Measurements from ENCODE around the gene GDF9. TPM values are rescaled to one million over a fixed set of nuclear protein-coding genes. Genes with fewer than 3 reads are reported as not detected.
A peak's percentile ranks its signal among the peaks of the same experiment; 100 is the strongest.

Gene GDF9
- total and polyA plus RNA-seq, 2 experiments from 2014 or later: 0.11 to 0.14 TPM

DNA sequence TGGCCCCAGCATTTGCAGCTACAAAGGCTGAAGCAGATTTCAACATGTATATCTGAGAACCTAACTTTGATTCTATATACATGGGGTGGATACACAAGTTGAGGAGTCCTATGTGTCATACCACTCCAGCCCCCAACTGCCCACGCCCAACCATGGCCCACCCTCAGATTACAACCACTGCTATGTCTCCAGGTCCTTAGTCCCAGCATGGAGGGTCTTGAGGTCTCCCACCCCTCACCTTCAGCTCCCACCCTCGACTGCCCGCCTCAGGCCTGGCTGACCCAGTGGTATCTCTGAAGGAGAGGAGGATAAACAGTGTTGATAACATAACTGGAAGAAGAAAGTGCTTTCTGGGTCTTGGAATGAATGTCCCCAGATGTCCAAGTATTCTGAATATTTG lies 44.9 kb downstream of the GDF9 start (continued):
- TF ChIP-seq, protein P1, sequence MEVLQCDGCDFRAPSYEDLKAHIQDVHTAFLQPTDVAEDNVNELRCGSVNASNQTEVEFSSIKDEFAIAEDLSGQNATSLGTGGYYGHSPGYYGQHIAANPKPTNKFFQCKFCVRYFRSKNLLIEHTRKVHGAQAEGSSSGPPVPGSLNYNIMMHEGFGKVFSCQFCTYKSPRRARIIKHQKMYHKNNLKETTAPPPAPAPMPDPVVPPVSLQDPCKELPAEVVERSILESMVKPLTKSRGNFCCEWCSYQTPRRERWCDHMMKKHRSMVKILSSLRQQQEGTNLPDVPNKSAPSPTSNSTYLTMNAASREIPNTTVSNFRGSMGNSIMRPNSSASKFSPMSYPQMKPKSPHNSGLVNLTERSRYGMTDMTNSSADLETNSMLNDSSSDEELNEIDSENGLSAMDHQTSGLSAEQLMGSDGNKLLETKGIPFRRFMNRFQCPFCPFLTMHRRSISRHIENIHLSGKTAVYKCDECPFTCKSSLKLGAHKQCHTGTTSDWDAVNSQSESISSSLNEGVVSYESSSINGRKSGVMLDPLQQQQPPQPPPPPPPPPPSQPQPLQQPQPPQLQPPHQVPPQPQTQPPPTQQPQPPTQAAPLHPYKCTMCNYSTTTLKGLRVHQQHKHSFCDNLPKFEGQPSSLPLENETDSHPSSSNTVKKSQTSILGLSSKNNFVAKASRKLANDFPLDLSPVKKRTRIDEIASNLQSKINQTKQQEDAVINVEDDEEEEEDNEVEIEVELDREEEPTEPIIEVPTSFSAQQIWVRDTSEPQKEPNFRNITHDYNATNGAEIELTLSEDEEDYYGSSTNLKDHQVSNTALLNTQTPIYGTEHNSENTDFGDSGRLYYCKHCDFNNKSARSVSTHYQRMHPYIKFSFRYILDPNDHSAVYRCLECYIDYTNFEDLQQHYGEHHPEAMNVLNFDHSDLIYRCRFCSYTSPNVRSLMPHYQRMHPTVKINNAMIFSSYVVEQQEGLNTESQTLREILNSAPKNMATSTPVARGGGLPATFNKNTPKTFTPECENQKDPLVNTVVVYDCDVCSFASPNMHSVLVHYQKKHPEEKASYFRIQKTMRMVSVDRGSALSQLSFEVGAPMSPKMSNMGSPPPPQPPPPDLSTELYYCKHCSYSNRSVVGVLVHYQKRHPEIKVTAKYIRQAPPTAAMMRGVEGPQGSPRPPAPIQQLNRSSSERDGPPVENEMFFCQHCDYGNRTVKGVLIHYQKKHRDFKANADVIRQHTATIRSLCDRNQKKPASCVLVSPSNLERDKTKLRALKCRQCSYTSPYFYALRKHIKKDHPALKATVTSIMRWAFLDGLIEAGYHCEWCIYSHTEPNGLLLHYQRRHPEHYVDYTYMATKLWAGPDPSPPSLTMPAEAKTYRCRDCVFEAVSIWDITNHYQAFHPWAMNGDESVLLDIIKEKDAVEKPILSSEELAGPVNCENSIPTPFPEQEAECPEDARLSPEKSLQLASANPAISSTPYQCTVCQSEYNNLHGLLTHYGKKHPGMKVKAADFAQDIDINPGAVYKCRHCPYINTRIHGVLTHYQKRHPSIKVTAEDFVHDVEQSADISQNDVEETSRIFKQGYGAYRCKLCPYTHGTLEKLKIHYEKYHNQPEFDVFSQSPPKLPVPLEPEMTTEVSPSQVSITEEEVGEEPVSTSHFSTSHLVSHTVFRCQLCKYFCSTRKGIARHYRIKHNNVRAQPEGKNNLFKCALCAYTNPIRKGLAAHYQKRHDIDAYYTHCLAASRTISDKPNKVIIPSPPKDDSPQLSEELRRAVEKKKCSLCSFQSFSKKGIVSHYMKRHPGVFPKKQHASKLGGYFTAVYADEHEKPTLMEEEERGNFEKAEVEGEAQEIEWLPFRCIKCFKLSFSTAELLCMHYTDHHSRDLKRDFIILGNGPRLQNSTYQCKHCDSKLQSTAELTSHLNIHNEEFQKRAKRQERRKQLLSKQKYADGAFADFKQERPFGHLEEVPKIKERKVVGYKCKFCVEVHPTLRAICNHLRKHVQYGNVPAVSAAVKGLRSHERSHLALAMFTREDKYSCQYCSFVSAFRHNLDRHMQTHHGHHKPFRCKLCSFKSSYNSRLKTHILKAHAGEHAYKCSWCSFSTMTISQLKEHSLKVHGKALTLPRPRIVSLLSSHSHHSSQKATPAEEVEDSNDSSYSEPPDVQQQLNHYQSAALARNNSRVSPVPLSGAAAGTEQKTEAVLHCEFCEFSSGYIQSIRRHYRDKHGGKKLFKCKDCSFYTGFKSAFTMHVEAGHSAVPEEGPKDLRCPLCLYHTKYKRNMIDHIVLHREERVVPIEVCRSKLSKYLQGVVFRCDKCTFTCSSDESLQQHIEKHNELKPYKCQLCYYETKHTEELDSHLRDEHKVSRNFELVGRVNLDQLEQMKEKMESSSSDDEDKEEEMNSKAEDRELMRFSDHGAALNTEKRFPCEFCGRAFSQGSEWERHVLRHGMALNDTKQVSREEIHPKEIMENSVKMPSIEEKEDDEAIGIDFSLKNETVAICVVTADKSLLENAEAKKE (CRISPR knock-in tag; IDR thresholded peaks at IDR 0.05): no peak

DNA sequence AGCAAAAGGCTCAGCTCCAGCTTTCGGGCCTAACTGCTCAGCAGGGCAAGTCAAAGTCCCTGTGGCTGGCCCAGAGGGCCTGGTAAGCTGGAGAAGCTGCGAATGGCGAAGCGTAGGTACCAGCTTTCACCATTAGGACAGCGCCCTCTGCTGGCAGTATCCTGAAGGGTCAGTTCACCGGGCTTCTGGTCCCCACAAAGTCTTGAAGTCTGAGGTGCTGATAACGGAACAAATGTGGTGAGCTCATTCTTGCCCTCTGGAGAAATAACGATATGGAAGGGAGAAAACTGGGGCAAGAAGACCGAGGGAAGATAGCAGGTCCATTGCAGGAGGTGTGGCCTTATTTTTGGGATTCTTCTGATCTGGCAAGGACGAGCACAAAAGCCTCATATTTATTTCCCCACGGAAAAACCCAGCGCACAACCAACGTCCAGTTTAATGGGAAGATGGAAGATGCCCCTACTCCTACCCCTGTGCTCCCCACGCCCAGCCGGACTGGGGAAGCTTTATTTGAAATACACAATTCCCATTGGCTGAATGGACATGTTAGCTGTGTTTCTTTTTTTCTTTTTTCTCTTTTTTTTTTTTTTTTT lies 46.0 kb downstream of the GDF9 start:
- Histone ChIP-seq H3K36me3 (ENCODE audit: insufficient read depth) (no peaks in the 10 kb centered on the region), H3K27me3 (ENCODE audit: insufficient read depth) (peaks cover 70% of the 10 kb centered on the region), H3K27ac (ENCODE audit: low read depth) (no peak overlapping the region), H3K4me2 (0 out of 2 replicates have a peak overlapping the region, but pooled peaks have one; percentile 48), H4K20me1 (replicated peaks; ENCODE audit: insufficient read depth) (peaks cover 5% of the 10 kb centered on the region), H3K79me2 (replicated peaks; ENCODE audit: insufficient read depth) (no peaks in the 10 kb centered on the region), H3K9me2 (ENCODE audit: insufficient read depth) (no peaks in the 10 kb centered on the region), H3K4me3 (no peak overlapping the region; the same call in 1 of the 2 replicates), H3F3A (replicated peaks; ENCODE audit: low read depth) (peaks cover 20% of the 10 kb centered on the region), H2AFZ (peak overlapping the region; percentile 80; the same call in 1 of the 2 replicates), H3K4me1 (ENCODE audit: insufficient read depth) (peaks cover 13% of the 10 kb centered on the region)
- peak; percentile 46 for ATAC-seq
- DNase-seq (ENCODE audit: low spot score): peak; percentile 97
- Mint-ChIP-seq H3K27ac (no peak overlapping the region), H3K27me3 (ENCODE audit: insufficient read depth, low read depth, poor library complexity) (peaks cover 29% of the 10 kb centered on the region), H3K4me3 (no peak overlapping the region), H3K36me3 (ENCODE audit: low read depth) (peaks cover 3% of the 10 kb centered on the region; the same call in 2 of the 3 replicates), H3K4me1 (peaks cover 11% of the 10 kb centered on the region), H3K9me3 (0 out of 3 replicates have a peak, but pooled peaks cover under 1% of the 10 kb centered on the region)
- TF ChIP-seq EZH2 (IDR thresholded peaks at IDR 0.05; ENCODE audit: low read depth, unreplicated experiment) (peak; percentile 18), JUNB (IDR thresholded peaks at IDR 0.05; ENCODE audit: unreplicated experiment) (no peak), NANOG (IDR thresholded peaks at IDR 0.05; ENCODE audit: borderline replicate concordance) (no peak), EZH2phosphoT487 (IDR thresholded peaks at IDR 0.05; ENCODE audit: unreplicated experiment) (no peak)
- TF ChIP-seq, protein P2, sequence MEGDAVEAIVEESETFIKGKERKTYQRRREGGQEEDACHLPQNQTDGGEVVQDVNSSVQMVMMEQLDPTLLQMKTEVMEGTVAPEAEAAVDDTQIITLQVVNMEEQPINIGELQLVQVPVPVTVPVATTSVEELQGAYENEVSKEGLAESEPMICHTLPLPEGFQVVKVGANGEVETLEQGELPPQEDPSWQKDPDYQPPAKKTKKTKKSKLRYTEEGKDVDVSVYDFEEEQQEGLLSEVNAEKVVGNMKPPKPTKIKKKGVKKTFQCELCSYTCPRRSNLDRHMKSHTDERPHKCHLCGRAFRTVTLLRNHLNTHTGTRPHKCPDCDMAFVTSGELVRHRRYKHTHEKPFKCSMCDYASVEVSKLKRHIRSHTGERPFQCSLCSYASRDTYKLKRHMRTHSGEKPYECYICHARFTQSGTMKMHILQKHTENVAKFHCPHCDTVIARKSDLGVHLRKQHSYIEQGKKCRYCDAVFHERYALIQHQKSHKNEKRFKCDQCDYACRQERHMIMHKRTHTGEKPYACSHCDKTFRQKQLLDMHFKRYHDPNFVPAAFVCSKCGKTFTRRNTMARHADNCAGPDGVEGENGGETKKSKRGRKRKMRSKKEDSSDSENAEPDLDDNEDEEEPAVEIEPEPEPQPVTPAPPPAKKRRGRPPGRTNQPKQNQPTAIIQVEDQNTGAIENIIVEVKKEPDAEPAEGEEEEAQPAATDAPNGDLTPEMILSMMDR (conservative IDR thresholded peaks at IDR 0.05; ENCODE audit: low read depth in 2 of 2): peak; percentile 94 to 96
- TF ChIP-seq, protein P1 (CRISPR knock-in tag; IDR thresholded peaks at IDR 0.05): no peak
